GM19035 (cell line): ENCODE data around the gene NXF1.
A peak's percentile ranks its signal among the peaks of the same experiment; 100 is the strongest.
"Not testable (repeated sequence)": the region's sequence is repeated elsewhere in the genome, so short reads cannot be mapped to it uniquely, and the experiment has no call there.

ENCODE experiments used
- ATAC-seq: cut with Tn5 transposase; IDR thresholded peaks from one replicate; pipeline ENCODE4 v1.9.1; 2021; ENCODE audit not compliant: unreplicated experiment

Gene NXF1

DNA sequence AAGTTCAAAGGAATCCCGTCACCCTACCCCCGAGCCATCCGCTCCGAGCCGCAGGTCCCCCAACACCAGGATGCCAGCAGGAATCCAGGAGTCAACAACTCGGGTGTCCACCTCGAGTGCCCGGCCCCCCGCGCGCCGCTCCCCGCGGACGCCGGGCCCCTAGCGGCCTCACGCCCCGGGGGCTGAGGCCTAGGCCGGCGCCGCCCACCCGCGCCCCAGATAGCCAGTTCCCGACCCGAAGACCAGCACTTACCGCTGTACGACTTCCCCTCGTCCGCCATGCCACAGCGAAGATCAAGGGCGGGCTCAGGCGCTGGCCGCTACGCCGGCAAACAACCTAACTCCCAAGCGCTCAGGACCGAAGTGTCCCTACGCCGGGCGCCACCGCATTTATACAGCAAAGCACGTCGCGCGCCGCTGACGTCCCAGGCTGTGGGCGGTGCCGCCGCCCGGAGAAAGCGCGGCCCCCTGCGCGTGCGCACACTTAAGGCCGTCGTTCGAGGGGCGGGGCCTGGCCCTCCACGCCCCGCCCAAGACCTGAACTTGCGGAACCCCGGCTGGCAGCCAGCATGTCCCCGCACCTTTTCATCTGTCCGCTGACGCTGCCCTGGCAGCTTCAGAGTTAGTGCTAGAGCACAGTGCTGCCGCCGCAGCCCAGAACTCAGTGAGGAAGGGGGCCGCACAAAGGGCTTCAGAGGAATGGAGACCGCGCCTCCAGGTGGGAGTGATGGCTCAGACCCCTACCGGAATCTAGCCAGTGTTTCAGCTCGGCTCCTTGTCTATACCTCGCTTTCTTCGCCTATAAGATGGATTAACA, at the start of gene NXF1:
TSS of gene NXF1 (minus strand) at position 365 of the 817 bp plus-strand sequence. CDS start at position 281, 84 bp downstream.
- ATAC-seq: peak; percentile 83

DNA sequence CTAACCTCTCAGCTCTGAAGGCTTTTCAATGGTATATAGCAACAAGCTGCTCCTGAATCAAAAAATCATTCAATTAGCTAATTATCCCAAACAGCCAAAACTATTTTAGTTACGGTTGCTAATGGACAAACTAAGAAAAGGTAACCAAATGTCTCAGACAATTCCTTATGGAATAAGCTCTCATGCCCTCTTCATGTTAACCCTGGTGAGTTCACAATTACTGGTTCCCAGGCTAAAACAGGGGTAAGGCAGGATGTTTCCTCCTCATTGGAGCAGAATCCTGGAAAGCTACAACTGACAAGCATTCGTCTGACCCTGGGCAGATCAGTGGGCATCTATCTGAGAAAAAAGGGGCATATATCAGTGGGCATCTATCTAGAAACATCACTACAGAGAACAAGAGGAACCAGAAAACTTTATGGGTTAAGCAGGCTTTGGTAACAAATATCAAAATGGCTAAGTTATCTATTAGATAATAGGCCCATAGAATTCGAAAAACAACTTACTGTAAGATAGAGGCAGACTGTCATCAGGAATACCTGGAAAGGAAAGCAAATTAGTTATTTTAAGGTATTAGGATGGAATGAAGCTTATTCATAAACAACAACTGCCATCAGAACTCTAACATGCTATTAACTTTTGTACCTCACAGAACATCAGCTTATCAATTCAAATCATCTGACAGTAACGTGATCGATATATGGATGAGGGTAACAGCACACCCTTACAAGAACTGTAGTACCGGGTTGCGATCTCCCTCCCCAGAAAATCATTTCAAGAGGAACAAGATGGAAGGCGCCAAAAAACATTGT, 49.0 kb upstream of the NXF1 start:
- ATAC-seq: no peak

DNA sequence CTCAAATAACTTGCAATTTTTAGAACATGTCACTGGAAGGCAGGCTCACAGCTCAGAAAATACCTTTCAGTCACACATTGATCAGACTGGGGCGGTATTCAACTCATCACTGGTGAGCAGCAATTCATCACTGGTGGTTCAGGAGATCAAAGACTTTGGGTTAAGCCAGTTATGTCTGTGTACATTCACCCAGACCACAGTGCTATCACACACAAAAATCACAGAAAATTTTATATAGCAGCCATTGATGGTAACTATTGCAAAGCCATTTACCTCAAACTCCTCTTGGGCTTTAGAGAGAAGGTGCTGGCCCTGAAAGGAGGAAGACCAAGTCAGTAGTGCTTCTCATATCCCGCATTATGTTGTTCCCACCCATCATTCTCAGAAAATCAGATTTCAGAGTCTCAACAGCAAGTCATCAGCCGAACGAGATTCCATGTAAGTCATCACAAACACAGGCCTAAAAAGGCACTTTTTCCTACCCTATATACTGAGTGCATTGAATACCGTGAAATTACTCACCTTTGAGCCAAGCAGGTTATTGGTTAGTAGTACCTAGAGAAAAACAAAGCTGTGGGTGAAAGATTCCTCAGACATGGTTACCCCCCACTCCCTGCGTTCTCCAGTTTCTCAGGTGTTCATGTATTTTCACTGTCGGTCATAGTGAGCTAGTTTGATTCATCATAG, 48.2 kb upstream of the NXF1 start:
- no peak for ATAC-seq

DNA sequence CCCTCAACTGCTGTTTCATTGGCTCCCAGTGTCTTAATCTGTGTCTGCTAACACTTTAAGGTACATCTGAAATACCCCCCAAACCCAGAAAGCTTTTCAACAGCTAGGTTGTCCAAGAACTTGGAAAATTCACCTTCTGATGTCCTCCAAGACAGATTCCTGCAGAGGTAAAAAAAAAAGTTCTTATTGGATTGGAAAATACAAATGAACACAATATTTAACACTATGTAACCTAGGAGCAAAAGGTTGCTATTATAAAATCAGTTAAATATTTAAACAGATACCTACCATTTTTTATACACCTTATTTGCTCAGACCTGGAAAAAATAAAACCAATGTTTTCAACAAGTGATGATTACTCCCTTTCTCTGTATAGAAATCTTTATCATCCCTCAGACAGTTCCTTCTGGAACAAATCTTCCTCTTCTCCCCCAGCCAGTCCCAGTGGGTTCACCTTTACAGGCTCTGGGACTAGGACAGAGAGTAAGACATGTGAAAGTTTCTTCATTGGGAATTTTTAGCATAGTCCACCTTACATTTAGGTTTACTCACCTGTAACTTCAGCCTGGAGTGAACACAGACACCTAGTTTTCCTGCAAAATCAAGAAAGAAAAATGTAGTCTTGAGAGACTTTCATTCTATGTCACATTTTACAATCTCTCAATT, 47.4 kb upstream of the NXF1 start:
- ATAC-seq: no peak

DNA sequence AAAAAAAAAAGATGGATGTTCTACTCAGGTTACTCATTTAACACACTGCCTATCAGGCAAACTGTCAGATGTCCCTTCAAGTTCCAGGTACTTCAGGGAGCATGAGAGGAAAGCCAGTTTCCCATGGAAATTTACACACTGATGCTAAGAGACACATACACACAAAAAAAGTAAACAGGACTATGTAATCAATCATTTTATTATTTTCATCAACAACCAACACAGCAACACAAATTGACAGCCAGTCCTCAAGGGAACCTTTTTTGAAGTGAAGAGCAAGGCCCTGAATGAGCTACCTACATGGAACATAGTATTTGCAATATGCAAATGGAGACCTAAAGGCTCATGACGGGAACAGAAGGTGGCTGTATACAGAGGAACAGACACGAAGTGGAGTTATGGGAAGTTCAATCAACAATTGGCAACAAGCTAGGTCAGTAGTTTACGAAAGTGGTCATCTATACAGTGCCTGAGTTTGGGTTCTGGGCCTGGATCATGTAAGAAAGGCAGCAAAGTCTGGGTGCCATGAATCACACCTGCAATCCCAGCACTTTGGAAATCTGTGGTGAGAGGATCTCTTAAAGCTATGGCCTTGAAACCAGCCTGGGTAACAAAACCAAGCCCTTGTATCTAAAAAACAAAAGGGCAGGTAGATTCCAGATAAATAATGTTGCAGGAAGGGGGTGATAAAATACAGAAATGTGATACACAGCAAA, 46.7 kb upstream of the NXF1 start:
- ATAC-seq: no peak

DNA sequence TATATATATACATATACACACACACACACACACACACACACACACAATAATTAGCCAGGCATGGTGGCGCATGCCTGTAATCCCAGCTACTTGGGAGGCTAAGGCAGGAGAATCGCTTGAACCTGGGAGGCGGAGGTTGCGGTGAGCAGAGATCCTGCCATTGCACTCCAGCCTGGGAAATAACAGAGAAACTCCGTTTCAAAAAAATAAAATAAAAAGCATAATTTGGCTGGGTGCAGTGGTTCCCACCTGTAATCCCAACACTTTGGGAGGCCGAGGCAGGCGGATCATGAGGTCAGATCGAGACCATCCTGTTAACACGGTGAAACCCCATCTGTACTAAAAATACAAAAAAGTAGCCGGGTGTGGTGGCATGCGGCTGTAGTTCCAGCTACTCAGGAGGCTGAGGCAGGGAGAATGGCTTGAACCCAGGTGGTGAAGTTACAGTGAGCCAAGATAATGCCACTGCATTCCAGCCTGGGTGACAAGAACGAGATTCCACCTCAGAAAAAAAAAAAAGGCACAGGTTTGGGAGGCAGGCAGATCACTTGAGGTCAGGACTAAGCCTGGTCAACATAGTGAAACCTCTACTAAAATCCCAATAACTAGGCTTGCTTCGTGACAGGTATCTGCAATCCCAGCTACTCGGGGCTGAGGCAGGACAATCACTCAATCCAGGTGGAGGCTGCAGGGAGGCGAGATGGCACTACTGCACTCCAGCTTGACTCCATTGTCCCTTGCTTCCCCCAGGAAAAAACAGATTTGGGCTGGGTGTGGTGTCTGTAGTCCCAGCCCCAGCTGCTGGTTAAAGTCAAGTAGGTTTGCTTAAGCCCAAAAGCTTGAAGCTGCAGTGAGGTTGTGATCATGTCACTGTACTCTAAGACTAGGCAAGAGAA, 45.9 kb upstream of the NXF1 start:
- ATAC-seq: no peak

DNA sequence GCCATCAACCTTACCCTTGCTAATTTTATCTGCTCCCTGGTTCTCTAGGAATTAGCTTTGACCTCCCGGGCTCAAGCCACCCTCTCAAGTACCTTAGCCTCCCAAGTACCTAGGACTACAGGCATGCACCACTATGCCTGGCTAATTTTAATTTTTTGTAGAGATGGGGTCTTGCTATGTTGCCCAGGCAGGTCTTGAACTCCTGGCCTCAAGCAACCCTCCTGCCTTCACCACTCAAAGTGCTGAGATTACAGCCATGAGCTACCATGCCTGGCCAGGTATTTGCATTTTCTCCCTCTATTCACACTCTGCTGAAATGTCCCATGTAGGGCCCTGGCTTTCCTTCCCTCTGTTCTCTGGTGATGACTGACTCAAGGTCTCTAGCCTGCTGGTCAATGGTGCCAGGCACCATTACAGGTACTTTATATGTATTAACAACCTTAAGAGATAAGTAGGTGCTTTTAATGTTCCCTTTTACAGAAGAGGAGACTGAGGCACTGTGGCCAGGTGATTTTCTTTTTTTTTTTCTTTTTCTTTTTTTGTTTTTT, 42.6 kb upstream of the NXF1 start:
- no peak for ATAC-seq

DNA sequence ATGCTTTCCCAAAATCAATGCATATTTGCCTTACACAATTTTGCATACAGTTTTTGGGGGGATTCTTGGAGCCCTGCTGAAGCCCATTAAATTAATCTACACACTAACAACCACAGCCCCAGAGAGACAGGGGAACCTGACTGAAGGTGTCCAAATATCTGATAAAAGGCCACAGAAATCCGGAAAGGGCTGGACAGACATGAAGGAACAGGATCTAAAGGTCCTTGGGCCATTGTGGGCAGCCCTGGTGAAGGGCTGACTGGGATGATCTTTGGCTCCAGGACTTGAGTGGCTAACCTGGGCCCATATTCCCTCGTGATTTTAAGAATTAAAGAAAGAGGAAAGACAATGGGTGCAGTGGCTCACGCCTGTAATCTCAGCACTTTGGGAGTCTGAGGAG, 40.9 kb upstream of the NXF1 start:
- no peak for ATAC-seq

DNA sequence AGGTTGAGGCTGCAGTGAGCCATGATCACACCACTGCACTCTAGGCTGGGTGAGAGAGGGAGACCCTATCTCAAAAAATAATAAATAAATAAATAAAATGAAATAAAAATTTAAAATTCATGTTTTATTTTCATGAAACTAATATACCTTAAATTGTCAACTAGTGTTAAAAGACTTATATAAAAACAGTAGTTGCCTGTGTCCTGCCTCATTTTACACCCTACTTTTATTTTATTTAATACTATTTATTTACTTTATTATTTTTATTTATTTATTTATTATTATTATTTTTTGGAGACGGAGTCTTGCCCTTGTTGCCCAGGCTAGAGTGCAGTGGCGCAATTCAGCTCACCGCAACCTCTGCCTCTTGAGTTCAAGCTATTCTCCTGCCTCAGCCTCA, 38.9 kb upstream of the NXF1 start:
- no peak for ATAC-seq

DNA sequence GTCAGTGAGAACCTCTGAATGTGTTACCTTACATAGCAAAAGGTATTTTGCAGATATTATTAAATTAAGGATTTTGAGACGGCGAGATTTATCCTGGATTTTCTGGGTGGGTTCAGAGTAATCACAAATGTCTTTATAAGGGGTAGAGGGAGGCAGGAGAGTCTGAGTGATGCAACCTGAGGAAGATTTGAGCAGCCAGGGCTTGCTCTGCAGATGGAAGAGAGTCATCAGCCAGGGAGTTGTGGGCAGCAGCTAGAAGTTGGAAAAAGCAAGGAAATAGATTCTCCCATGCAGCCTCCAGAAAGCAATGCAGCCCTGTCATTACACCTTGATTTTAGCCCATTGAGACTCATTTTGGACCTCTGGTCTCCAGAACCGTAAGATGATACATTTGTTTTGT, 38.2 kb upstream of the NXF1 start:
- ATAC-seq: no peak

DNA sequence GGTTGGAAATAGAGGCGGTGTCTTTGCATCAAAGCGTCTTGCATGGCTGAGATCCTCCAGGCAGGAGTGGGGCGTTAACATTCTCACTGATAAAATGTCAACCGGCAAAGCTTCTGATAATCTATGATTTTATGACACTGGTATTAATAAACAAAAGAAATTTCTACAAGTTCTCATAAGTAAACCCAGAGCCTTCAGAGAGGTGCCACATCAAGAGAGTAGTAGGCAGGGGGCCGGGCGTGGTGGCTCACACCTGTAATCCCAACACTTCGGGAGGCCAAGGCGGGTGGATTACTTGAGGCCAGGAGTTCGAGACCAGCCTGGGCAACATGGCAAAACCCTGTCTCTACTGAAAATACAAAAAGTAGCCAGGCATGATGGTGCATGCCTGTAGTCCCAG, 37.7 kb upstream of the NXF1 start:
- not testable (repeated sequence) for ATAC-seq

DNA sequence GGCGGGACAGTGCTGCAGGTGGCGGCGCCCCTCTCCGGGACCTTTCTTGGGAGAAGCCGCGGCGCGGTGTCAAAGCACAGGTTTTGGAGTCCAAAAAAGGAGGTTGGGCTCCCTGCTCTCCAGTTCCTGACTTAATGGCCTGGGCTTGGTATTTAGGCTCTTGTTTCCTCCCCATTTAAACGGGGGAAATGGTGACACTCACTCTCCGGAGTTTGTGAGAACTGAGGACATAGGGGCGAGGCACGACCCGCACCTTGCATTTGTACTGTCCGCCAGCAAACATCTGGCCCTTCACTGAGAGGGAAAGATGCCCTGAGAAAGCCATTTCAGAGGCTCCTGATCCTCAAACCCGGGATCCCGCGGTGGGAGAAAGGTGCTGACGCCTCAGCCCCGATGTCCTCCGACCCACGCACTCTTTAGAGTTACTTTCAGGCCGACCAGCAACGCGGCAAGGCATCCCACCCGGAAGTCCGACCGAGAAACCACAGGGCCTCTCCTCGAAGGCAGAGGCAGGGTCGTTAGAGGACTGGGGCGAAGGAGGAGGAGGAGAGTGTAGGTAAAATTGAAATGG, 37.0 kb upstream of the NXF1 start:
- ATAC-seq: no peak

DNA sequence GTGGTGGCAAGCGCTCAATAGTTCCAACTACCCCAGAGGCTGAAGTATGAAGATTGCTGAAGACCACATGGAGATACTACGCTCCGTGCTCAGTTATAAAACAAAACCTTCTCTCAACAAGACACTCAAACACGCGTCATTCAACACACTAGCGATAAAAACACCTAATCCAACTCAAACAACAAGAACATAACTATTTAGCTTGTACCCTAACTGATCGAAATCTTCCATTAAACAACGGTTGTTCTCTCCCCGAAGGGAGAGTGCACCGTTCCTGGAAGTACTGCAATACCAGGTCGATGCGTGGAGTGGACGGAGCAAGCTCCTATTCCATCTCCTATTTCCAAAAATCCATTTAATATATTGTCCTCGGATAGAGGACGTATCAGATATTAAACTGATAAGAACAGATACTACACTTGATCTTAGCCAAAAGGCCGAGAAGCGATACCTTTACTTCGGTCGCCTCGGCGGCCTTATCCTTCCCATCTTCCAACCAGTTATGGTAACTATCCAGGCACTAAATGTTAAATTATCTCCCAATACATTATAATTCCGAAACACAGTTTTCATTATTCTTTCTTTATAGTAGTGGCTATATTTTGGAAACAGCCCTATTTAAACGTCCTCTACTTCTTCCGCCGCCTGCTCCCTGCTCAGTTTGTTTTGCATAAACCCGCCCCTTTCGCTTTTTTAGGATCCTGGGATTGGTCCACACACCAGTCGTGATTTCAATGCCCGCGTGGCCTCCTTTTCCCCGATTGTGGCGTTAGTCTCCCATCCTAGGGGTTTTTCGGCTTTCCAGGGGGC, 36.3 kb upstream of the NXF1 start:
- peak; percentile 61 for ATAC-seq

DNA sequence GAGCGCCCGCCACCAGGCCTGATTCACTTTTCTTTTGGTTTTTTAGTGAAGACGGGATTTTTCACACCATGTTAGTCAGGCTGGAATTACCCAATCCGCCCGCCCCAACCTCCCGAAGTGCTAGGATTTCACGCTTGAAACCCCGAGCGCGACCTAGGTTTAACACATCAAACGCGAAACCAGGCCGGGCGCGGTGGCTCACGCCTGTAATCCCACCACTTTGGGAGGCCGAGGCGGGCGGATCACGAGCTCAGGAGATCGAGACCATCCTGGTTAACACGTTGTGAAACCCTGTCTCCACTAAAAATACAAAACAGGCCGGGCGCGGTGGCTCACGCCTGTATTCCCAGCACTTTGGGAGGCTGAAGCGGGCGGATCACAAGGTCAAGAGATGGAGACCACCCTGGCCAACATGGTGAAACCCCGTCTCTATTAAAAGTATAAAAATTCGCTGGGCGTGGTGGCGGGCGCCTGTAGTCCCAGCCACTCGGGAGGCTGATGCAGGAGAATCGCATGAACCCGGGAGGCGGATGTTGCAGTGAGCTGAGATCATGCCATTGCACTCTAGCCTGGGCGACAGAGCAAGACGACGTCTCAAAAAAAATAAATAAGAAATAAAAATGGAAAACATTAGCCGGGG, 35.6 kb upstream of the NXF1 start:
- ATAC-seq: peak; percentile 4

DNA sequence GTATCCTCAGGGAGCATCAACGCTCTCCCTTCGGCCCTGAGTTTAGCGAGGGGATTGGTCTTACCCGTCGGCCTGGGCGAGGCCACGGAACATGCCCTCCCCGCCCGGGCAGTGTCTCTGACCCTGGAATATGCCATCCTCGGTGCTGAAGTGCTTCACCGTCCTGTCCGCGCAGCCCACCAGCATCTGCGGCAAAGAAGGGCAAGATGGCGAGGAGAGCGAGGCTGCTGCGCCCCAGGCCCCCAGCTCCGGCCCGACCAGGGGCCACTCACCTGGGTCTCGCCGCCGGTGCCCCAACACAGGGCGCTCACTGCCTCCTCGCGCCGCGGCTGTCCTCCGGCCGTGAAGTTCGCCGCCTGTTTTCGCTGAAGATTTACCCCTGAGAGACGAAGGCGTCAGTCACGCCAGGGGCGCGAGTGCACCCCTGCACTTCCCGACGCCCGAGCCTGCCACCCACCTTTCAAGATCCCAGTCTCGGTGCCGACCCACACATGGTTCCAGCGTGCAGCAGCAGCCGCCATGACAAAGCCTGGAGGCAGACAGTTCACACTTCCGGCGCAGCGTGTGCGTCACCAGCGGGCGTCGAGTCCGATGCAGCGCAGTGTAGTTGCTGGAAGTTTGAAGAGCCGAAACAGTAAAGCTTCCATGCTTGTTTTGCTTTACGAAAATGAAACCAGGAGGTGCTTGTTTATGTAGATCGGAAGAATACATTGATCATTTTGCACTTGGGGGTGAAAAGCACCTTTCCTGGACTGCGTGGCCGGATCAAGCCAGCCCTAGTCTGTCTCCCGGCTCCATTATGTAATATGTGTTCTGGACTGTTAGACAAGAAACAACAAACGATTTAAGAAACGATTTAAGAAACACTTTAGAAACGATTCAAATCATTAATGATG, 34.1 kb upstream of the NXF1 start, which contains the start of gene WDR74:
TSS of gene WDR74 (minus strand) at position 541 of the 896 bp plus-strand sequence. CDS start at position 521, 20 bp downstream.
- ATAC-seq: peak; percentile 41

DNA sequence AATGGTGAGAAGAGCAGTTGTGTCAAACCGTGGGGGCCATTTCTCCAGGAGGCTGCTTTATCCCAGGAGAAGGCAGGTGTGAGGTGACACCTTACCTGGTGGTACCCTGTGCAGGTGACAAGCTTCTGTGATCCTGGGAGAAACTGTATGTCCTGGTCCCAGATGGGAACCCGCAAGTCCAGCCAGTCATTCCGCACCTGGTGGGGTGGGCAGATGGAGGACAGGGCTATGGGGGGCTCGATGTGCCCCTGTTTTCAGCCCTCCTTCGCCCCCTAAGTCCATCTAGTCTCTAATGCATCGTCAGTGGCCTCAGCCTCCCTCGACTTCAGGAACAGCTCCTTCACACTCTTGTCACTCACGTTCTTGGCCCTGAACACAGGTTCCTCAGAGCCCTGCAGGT, 30.1 kb upstream of the NXF1 start:
- no peak for ATAC-seq
